A549 (cell line): ENCODE measurements around the gene AUH.

Experiments
- CTCF ChIP-seq: fragments of >200 bp; sonication (Bioruptor Twin); formaldehyde crosslinking; IDR thresholded peaks from 3 replicates; pipeline ENCODE4 v1.5.1; 2016
- HDAC2 ChIP-seq: fragments of 200-600 bp; sonication (generic); IDR thresholded peaks from 2 replicates; pipeline ENCODE4 v1.6.1; 2016

- TF ChIP-seq CTCF (no peak), HDAC2 (no peak)
Observed at GRCh38 chr9:91195372-91196012, 166.2 kb downstream of the AUH start.
